ENCODE measurements around the gene BAHCC1.
A peak's percentile ranks its signal among the peaks of the same experiment; 100 is the strongest.

The BAHCC1 gene

GRCh38 chr17:81464586-81464985 lies 69.3 kb downstream of the BAHCC1 start:
- DNase-seq = no peak

- DNase-seq = no peak
Measured at GRCh38 chr17:81465910-81466309, 70.7 kb downstream of the BAHCC1 start.

- no peak for DNase-seq
Measured at GRCh38 chr17:81466564-81467472, 71.6 kb downstream of the BAHCC1 start.

GRCh38 chr17:81468111-81468769 lies 73.0 kb downstream of the BAHCC1 start:
- DNase-seq = no peak

- DNase-seq = no peak
Measured at GRCh38 chr17:81468770-81469121, 73.5 kb downstream of the BAHCC1 start.

- no peak for DNase-seq
Measured at GRCh38 chr17:81469266-81469665, 74.0 kb downstream of the BAHCC1 start.

GRCh38 chr17:81470270-81470943 lies 75.2 kb downstream of the BAHCC1 start:
- DNase-seq = no peak

GRCh38 chr17:81470944-81471817 lies 75.9 kb downstream of the BAHCC1 start:
- no peak for DNase-seq

DNA sequence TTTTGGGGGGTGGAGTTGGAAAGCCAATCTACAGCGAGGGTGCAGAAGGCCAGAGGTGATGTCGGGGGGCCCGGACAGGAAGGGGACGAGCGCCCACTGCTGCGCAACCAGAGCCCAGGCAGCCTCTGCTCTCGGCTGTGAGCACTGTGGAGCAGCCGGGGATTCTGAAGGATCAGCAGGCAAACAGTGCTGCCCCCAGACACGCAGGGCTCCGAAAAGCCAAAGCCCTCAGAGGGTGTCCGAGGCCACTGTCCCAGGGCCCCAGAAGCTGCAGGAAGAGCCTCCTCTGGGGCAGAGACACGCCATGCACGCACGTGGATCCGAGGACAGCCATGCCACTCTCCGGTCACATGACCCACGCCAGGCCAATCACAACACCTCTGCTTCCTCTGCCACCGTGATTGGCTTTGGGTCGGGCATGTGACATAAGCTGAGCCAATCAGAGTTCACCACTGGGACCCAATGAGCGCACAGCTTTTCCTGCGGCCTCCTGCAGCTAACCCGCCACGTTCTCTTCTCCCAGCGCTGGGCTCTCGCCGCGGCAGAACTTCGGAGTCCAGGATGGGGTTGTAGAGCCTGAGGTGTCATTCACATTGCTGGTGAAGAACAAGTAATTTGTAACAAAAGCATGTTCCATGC lies 76.7 kb downstream of the BAHCC1 start:
- peak in 1 of 2 experiments; percentile 40 for DNase-seq

- no peak for DNase-seq
Measured at GRCh38 chr17:81473019-81473418, 77.8 kb downstream of the BAHCC1 start.

DNA sequence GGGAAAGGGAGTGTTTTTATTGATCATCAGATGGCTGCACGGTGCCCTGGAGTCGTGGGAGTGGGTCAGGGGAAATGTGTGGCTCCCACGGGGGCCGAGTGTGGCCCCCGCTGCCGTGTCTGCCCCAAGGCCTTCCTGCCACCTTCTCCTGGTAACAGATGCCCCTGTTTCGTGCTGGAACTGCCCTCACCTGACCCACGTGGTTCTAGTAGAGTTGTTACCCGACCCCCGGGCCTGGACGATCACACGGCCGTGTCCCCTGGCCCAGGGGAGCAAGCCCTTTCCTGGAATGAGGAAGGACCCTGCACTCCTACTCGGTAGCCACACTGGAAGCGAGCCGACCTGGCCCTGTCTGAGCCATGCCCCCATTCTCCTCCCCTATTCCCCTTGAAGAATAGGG lies 79.7 kb downstream of the BAHCC1 start:
- no peak for DNase-seq

DNA sequence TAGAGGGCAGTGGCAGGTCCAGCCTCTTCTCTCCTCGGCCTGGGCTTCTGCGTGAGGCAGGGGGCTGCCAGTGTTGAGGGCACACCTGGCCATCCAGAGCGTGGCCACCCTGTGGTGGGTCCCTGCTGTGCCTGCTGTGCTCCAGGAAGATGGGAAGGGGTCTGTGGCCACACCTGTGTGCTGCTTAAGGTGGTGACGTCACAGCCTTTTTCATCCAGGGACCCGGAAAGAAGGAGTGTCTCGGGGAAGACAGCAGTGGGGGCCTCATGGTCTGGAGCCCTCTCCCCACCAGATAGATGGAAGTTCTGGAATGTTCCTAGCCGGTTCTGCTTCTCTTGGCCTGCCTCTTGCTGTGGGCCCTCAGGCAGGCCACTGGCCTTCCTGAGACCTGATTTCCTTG lies 80.8 kb downstream of the BAHCC1 start:
- no peak for DNase-seq

DNA sequence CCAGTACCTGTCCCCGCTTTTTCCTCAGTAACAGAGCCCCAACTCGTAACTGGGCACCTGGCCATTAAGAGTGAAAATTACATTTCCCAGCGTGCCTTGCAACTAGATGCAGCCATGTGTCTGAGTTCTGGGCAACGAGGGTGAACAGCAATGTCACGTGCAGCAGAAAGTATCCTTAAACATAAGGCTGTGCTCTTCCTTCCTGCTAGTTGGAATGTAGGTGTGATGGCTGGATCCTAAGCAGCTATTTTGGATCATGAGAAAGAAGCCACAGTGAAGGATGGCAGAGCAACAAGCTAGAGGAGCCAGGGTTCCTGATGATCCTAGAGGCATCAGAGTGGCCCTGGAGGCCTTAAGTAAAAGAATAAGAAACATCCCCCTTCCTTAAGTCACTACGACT lies 81.4 kb downstream of the BAHCC1 start:
- DNase-seq = no peak

GRCh38 chr17:81477173-81477572 lies 81.9 kb downstream of the BAHCC1 start:
- no peak for DNase-seq

DNA sequence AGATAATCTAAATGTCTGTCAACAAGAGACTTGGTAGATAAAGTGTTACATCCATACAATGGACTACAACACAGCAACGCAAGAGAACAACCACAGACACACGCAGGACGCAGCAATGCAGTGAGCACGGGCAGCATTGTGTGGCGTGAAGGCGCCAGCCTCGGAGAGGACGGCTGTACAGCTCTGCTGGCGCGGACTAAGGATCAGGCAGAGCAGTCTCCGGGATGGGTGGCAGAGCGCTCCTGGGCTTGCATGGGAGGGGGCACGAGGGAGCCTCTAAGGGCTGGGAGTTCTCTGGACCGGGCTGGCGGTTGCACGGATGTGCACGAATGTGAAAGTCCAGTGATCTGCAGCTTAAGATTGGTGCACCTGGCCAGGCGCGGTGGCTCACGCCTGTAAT lies 82.9 kb downstream of the BAHCC1 start:
- DNase-seq = no peak

DNA sequence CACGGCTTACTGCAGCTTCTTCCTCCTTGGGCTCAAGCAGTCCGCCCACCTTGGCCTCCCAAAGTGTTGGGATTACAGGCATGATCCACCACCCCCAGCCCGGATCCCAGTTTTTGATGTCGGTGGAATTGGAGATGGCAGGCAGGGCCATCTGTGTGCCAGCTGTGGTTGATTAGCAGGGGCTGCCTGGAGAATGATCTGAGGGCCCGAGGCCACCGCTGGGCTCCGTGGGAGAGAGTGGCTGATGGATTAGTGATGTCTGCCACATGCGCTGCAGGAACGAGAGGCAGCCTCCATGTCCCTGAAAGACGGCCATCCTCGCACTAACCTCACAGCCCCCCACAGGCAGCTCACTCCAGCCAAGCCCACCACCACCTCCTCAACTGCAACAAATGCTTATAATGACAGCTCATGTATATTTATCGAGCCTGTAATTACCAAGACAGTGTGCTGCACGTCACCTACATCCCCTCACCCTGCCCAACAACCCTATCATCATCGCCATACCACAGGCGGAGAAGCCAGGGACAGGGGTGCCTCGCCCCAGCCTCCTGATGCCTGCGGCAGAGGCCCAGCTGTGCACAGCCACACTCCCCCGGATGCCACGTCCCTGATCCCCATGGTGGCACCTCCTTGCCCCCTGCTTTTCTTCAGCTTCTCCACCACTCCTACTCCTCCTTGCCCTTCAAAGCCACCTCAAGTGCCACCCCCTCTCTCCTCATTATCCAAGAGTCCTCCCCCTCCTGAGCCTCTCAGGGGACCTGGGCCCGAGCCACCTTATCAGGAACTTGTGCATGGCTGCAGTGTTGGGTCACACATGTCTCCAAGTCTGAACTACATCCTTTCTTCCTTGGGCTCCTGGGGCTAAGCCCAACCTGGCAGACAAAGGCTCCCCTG lies 84.2 kb downstream of the BAHCC1 start:
- no peak for DNase-seq

GRCh38 chr17:81480140-81481072 lies 85.1 kb downstream of the BAHCC1 start:
- no peak for DNase-seq

- DNase-seq = peak; percentile 59 to 71
Measured at GRCh38 chr17:81481073-81481799, 86.0 kb downstream of the BAHCC1 start.

DNA sequence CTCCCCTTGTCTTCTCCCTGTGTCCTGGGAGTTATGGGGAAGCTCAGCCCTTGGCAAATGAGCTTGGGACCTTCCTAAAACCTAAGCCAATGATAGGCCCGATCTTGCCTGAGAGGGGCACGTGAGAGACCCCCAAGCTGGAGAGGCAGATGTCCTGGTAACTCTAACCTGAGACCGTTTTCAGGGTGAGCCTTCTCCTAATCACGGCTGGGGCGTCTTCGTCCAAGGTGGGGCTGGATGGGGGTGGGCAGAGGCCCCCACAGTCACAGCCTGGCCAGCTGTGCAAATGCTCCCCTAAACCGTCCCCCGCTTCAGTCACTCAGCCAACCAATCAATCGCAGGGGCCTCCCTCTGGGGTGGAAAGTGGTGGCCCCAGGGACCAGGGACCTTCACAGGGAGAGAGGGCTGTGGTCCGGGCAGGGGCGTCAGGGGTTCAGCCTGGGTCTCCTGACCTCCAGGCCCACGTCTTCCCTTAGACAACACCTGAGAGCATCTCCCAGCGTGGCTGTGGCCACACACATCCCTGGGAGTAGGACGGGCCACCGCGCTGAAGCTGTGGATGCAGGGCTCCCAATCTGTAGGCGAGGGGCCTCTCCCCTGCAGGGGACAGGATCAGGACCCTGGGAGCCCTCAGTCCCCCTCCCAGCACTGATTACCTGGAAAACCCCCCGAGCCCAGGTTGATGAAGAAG lies 86.7 kb downstream of the BAHCC1 start:
- no peak for DNase-seq
